Stimulated activated CD4-positive, alpha-beta T cell treated with anti-CD3 and anti-CD28 coated beads, Interleukin-15, amount 100 ng/mL, for 24 hours (primary cell): ENCODE measurements around the gene MARF1.
"Not testable (repeated sequence)": the region's sequence is repeated elsewhere in the genome, so short reads cannot be mapped to it uniquely, and the experiment has no call there.

Experiments used
- DNase-seq: peaks from one replicate; pipeline ENCODE4 v3.0.0-alpha.2; 2020

MARF1 gene

DNA sequence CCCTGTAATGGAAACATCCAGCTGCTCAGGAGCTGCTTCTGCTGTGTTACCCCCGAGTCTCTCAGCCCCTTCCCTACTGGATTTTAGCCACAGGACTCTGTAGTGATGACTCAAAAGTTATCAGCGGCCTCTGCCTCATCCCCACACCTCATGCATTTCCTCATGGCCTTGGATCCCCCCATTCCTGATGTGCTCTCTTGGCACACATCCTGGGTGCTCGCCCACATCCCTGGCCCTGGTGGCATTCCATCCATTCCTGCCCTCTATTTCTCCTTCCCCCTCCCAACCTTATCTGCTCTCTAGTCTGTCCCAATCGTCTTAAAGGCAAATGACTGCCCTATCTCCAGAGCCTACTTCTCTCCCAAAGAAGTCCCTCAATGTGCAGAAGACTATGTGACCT is 24.6 kb downstream of the MARF1 start:
- DNase-seq: no peak

DNA sequence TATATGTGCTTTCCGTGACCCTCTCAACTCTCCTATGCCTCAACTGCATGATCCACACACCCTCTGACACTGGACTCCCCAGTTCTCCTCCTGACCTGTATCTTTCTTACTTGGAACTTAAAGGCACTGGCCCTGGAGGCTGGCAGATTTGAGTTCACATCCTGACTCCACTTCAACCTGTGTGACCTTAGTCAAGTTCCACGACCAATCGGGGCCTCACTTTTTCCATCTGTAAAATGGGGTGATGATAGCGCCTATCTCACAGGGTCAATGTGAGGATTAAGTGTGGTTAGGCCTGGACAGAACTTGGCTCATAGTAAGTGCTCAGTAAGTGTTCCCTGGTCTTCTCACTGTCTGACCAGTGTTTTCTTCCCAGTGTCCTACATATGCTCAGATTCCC is 25.1 kb downstream of the MARF1 start:
- DNase-seq: no peak

DNA sequence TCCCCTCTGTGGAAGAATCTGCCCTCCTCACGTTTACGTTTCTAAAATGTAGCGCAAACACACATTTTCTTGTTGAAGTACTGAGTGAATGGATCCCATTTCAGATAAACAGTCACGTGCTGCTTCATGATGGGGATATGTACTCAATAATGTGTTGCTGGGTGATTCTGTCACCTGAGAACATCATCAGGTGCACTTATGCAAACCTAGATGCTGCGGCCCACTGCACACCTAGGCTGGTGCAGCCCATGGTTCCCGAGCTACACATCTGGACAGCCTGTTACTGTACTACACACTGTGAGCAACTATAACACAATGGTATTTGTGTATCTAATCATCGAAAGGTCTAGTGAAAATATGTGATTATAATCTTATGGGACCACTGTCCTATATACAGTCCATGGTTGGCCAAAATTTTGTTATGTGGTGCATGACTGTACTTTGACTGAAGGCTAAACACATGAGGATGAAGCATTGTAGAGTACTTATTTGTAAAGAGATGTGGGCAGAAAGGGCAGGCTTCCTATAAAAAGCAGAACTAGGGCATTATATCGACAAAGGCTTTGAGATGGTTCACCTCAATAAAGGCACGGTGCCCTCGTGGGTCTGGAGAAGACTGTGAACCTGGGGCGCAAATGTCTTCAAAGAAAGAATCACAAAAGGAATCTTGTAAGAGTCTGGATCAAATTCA is 26.3 kb downstream of the MARF1 start:
- no peak for DNase-seq

DNA sequence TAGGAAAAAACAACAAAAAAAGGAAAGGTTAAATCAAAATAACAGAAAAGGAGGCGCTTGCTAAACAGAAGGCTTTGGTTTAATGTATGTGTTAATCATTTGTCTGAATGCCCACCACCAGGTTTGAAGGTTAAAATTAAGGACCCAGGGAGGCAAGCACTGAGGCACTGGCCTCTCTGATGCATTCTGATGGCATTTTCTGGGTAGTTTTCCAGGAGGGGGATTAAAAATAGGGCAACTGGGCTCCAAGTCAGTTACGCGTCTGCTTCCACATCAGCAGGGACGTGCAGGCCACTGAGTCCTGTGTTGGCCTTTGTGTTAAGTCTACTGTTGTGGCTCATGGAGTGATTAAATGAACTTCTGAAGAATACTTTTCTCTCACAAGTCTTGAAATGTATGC is 26.9 kb downstream of the MARF1 start:
- no peak for DNase-seq

DNA sequence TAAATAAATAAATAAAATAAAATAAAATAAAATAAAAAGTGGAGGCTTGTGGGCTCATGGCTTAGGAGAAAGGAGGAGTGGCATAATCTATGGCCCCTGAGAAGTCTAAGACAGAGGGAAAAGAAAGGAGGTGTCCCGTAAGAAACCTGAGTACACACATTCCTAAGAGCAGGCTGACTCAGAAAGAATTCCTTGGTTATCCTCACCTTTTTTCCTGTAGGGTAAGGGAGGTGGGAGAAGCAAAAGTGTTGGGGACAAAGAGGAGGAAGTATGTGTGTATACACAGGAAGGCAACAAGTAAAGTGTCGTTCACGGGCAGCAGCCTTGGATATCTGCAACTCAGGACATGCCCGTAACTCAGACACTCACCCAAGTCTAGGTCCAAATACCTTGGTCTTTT is 29.3 kb downstream of the MARF1 start:
- no peak for DNase-seq

DNA sequence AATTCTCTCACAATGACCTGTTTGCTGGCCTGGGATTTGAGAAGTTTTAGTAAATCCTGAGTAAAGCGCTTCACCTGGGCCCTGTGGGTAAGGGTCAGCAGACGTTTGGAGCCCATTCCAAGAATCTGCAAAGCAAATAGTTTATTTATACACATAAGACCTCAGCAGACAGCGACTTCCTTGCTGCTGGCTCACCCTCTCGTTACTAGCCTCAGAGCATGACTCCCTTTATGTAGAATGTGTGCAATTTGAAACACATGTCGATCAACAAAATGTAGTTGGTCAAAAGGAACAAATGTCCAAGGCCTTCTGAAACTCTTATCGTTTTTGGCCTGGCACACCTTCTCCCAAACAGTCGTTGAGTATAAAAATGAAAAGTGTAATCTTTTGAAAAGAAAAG is 31.3 kb downstream of the MARF1 start:
- no peak for DNase-seq

DNA sequence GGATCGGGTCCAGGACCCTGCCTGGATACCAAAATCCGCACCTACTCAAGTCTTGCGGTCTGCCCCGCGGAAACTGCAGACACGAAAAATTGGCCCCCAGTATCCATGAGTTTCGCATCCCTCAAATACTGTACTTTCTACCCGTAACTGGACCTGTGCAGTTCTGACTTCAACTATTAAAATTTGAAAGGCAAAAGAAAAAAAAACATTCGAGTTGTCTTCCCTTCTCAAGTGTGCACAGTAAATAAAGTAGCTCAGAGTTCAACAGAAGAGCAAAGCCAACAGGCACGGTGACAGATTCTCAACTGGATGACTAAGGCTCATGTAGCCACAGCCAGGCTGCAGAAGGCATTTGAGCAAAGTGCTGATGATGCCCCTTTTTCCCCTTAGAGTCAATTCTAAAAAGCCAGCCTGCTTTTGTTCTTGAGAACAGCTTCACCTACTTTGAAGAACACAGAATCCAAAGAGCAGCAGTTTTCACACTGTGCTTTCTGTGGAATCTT is 32.5 kb downstream of the MARF1 start:
- peak; percentile 26 for DNase-seq

DNA sequence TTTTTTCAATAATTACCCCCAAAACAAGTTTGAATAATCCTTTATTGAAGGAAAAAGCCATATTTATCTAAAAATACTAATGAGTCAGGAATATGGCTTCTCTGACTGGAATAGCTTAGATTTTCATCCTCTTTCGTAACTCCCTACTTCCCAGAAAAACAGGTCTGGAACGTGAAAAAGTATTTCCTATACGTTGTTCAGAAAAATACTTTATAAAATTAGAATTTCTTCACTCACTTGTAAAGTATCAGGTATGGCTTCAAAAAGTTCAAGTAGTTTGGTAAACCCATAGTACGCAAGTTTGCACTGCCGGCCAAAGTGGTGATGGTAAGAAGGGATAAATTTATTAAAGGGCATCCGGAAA is 33.7 kb downstream of the MARF1 start:
- no peak for DNase-seq

DNA sequence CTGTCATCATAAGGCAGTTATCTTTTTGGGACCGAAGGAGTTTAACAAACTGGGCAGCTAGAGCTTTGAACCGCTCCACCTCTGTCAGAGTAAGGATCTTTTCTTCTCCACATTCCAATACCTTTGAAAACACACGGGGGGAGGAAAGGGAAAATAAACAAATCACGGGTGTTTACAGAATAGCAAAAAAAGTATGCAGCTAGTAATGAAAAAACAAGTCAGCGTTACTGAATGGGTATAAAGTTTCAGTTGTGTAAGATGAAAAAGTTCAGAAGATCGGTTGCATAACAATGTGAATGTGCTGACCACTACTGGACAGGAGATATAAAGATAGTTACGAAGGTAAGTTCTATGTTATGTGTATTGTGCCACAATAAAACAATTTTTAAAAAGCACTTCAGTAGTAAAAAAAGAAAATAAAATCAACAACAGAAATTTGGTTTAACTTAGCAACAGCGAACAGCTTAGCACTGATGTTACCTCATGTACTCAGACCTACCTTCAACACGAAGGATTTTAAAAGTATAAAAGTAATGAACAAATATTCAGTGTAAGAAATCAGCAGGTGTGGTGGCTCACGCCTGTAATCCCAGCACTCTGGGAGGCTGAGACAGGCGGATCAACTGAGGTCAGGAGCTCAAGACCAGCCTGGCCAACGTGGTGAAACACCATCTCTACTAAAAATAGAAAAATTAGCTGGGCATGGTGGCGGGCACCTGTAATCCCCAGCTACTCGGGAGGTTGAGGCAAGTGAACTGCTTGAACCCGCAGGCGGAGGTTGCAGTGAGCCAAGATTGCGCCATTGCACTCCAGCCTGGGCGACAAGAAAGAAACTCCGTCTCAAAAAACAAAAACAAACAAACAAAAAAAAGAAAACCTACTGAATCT is 34.3 kb downstream of the MARF1 start:
- DNase-seq: no peak

DNA sequence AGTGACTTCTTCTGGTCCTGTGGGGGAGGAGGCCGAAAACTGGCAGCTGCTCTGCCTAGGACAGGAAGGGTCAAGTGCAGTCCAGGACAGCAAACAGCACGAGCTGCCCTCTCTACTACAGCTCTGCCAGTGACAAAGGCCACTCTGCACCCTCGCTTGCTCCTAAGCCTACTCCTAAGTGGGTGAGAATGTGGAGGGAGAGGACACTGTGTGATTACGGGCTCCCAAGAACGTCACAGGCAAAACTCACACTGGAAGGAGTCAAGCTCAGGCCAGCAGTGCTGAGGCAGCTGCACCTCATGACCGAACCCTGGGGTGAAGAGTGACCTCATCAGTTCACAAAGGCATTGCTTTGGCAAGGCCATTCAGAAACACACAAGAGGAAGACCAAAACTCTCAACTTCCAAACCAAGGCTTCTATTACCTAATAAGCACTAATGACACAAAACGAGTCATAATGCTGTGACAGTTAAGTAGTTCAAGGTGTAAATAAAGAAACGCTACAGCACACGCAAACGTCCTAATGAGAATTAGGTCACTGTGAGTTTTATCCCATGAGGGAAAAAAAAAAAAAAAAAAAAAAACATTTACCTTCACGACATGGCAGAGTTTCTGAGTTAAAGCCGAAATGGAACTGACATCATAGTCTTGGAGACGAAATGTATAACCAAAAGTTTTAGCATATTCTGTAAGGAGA is 35.1 kb downstream of the MARF1 start:
- no peak for DNase-seq

DNA sequence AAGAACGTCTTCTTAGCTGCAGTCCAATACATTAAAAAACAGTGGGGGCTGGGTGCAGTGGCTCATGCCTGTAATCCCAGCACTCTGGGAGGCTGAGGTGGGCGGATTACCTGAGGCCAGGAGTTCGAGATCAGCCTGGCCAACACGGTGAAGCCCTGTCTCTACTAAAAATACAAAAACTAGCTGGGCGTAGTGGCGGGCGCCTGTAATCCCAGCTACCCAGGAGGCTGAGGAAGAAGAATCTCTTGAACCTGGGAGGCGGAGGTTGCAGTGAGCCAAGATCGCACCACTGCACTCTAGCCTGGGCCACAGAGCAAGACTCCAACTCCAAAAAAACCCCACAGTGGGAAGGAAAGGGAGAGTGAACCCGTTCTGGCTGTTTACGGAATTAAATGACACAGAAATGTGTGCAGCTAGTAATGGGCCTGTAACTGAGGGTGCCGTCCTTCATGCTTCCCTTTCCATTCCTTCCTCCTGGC is 35.7 kb downstream of the MARF1 start:
- DNase-seq: not testable (repeated sequence)

DNA sequence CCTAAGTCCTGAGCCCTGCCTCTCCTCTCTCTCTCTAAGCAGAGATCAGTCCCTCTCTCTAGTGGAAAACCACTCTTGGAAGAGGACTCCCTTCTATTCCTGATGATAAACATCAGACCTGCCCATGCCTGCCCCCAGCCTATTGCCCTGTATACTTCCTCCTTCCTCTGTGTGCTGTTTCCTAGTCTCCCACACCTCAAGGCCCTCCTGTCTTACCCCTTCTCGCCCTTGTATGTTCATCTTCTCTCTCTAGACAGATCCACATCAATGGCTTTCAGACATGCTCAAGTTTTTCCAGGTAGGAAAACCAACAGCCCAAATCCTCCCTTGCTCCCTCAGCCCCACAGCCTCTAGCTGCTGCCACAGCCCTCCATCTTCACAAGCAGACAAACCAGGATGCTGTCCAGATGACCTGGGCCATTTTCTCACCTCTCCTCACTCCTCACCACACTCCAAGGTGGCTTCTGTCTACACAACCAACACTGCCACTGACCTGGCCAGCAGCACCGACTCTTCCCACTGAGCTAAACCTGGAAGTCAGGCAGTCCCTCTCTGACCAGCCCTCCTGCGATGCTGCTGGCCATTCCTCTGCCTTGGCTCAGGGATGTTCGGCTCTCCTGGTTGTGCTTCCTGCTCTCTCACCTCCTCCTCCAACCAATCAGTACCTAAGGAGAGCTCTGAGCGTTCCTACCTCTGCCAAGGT is 36.3 kb downstream of the MARF1 start:
- DNase-seq: no peak

DNA sequence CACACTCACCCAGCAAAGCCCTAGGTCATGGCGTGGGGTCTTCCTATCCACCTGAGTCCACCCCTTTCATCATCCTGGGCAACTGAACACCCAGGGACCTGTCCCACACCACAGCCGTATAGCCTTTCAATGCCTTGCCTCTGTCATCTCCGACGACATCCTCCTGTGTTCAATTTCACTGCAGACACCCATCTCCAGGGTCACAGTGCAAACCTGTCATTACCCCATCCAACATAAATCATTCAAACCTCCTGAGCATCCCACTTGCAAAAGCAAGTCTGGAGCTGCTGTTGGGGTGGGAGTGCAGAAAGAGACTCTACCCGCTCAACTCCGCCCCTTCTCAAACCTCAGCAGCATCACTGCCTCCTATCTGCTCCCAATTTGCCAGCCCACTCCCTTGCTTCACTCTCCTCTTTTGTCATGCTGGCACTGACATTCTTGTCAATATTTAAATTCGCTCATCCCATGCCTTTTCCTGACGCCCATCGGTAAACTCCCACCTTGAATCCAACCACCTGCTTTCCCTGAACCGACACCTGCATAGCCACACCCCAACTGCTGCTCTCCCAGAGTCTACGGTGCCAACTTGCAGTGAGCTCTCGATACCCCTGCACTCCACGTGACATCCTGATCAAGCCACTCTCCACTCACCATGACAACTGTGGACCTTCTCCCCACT is 37.0 kb downstream of the MARF1 start:
- no peak for DNase-seq

DNA sequence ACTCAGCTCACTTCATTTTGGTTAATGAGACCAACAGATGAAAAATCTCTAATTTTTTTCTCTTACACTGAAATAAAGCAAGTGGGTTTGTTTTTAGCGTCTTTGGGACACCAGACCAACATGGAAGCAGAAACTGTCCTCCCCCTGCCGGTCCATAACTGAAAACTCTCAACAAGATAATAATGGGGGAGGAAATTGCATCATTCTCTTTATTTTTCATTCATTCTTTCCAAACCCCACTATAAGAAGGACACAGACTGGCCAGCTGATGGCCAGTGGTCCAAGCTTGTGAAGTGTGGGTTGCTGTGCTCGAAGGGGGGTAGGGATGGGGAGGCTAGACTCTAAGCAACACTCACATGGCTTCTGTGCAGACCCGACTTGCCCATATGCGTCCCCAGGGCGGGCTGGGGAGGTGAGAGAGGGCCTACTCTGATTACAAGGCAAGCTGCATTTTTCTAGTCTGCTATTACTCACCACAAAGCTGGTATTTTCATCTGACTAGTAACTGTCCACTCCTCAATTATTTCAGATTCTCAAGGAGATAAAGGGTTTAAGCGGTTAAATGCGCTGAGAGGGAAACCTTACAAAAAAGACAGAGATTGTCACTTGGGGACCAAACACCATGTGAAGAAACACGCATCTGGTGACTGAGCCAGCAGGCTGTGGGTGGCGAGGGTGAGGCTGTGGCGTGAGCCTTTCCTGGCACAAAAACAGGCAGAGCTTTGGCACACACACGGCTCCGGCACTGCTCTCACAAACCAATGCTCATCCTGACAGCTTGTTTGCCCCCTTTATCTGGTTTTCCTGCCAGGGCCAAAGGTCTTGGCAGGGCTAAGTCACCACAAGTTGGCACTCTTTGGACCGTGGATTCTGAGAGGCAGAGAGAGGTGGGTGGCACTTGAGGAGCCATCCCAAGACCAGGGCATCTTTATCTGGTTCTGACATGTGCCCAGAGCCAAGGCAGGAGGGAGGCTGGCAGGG is 38.2 kb downstream of the MARF1 start:
- DNase-seq: no peak

DNA sequence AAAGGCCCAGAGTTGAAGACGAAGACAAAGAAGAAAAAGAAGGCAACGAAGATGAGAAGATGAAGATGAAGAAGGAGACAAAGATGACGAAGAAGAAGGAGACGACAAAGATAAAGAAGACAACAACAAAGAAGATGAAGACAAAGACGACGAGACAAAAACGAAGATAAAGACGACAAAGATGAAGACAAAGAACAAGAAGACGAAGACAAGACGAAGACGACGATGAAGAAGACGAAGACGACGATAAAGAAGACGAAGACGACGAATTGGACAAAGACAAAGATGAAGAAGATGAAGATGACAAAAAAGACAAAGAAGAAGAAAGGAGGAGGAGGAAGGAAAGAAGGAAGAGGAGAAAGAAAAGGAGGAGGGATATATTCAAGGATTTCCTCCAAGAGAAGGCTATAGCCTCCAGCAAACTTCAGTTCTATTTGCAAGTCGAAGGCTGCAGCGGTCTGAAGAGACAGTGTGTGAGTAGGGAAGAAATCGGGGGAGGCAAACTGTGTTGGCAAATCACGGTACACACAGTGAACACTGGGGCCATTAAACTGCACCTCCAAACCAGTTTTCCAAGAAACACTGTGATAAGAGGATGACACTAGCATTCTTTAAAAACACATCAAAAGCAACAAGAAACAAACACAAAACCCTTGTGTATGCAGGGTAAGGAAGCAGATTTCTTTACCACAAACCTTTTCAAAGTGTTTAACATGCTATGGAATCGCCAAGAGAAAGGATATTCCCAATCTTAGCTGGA is 40.5 kb downstream of the MARF1 start:
- no peak for DNase-seq

DNA sequence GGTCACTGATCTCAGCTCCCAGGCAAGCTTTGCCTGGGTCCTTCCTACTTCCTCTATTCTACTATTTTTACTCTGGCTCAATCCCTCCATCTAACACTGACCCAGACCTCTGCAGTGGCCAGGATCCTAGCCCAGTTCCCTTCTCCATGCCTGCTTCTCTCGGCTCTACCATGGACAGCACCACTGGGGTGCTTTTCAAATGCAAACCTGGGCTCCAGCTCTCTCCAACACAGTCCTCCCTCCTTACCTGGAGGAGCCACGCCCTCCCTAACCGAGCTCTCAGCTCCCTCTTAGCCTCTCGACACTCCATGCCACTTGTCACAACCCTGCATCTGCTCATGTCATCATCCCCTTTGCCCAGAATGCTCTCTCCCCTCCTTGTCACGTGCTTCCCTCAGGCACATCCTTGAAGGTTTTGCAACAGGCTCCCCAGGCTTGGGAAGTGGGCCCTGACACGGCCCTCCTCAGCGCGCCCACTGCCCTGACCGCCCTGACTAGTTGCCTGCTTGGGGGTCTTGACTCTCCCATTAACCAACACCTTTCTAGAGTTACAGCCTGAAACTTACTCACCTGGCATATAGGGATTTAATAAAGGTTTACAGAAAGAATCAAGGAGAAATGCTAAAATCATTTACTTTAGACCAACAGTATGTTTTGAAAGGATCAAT is 41.6 kb downstream of the MARF1 start:
- no peak for DNase-seq

DNA sequence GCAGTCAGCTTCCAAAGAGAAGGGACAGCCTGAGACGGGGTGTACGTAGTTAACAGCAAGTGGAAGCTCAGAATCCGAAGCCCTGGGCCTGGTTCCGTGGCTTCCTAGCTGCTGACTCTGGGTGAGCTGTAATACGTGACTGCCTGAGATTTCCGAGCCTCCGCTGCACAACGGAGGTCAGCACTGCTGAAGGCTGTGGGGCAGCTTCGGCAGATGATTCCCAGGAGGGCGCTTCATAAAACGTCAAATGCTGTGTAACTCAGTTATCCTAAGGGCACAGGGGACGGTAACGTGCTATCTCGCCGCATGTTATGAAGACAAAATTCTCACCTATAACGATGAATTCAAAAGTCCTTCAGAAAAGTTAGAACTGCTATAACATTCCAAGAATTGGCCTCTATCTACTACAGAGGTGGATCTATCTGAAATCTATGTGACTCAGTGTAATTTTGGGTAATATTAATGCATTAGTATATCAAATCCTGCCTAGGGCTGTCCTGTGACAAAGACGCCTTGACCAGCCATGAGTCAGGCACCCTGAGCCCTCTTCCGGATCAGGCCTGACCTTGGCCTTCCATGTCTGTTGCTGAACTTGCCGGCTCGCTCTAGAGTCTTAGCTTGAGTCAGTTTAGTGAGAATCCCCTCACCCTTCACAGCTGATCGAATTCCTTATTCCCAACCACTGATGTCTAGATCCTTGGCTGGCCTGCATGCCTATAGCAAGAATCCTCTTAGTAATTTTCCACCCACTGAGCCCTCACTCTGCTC is 43.5 kb downstream of the MARF1 start:
- DNase-seq: no peak

DNA sequence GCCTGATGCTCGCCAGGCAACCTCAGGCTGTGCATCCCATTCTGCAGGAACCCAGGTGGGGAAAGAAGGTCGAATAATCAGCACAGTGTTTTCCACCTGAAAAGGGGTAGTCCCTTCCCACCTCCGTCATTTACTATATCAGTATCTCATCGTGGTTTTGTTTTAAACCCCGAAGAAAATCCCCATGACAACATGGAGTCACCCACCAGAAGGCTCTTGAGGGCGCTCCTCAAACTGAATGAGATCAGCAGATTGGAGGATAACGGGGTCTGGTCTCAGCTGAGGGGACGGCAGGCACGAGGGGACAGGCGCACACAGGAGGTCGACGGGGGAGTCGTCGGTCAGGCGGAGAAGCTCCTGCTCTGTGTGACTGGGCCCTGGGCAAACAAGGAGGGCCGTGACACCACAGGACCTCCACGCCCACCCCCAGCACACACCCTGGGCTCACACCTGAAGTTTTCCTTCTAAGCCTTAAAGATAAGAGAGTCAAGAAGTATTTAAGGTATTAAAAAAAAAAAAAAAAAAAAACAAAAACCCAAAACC is 44.2 kb downstream of the MARF1 start:
- DNase-seq: no peak
